ENCODE results near the gene LGALS9. TPM values are rescaled to one million over a fixed set of nuclear protein-coding genes. Genes with fewer than 3 reads are reported as not detected.
"Not testable (repeated sequence)": the region's sequence is repeated elsewhere in the genome, so short reads cannot be mapped to it uniquely, and the experiment has no call there.

Gene LGALS9
- total RNA-seq, 1 donor from 2014 or later: 80.7 TPM

GRCh38 chr17:27629260-27629659 is 1.7 kb upstream of the LGALS9 start:
- not testable (repeated sequence) for DNase-seq (ENCODE audit: low spot score)

- no peak for DNase-seq (ENCODE audit: low spot score)
Observed at GRCh38 chr17:27631411-27631760, 398 bp downstream of the LGALS9 start.

- DNase-seq (ENCODE audit: low spot score): no peak
Observed at GRCh38 chr17:27631897-27632725, 1.1 kb downstream of the LGALS9 start.

DNA sequence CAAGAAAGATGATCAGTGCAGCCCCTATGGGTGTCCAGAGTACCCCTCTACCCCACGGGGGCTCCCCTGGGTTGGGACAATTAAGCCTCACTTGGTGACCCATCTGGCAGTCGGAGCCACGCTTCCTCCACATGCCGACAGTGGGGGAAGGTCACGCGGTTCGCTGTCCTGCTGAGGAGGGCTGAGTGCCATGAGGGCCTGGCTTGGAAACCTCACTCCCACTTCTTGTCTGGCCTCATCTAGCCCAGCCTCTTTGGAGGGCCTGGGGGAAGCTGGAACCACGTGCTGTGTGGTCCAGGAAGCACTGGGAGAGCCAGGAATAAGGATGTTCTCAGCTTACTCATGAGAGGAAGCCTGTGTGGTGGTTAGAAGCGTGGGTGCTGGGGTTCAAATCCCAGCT is 1.8 kb downstream of the LGALS9 start:
- DNase-seq (ENCODE audit: low spot score): peak; percentile 77

DNA sequence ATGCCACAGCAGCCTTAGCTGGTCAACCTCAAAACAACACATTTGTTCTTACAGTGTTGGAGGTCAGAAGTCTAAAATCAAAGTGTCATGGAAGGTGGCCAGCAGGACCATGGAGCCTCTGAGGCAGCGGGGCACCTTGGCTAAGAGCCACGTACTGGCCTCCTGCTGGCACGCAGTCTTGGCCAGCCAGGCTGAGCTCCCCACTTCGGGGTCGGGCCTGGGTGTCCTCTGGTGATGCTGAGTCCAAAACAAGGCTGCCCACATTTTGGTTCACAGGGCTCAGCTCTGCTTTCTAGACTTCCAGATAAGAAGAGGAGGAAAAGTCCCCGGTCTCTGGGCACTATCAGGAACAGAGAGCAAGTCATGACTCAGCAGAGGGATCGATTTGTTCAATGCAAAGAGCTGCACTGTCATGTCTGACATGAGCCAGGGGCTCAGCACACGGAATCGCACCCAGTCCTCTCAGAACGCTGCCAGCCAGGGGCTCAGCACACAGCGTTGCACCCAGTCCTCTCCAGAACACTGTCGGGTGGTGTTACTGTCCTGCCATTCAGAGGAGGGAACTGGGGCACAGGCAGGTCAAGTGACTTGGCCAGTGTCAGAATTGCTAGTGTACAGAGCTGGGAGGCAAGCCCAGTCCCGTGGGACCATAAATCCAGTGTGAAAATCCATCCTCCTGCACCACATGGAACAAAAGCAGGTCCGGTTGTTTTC is 2.5 kb downstream of the LGALS9 start:
- DNase-seq (ENCODE audit: low spot score): no peak

- DNase-seq (ENCODE audit: low spot score): no peak
Observed at GRCh38 chr17:27634026-27634335, 3.0 kb downstream of the LGALS9 start.

DNA sequence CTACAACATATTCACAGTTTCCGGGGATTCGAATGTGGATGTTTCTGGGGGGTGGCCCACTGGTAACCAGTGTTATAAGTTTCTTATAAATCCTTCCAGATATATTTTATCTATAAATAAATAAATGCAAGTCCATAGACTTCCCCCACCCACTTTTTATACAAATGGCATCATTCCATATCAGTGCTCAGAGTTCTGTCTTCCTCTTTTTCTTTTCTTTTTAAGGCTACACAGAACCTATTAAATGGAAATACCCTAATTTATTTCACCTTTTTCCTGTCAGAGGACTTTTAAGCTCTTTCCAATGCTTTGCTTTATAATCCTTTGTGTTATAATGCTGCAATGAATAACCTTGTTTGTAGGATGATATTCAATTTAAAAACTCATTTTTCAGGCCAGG is 3.8 kb downstream of the LGALS9 start:
- DNase-seq (ENCODE audit: low spot score): no peak

GRCh38 chr17:27635275-27635823 is 4.4 kb downstream of the LGALS9 start:
- DNase-seq (ENCODE audit: low spot score): no peak

DNA sequence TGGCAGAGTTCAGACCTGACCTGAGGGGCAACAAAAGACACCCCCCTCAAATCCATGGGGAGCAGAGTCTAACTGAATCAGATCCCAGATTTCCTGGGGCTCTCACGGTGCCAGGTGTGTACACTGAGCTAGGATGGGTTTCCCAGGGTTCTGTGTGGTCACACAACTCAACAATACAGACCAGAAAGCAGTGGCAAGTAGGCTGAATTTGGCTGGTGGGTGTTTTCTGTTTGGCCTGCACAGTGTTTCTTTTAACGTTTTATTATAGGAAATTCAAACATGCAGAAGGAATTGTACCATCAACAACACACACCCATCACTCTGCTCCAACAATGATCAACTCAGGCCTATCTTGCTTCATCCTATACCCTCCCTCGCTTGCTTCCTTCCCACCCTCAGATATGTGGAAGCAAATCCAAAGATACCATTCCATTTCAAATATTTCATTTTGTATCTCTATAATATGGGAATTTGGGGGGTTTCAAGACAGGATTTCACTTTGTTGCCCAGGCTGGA is 5.1 kb downstream of the LGALS9 start:
- DNase-seq (ENCODE audit: low spot score): not testable (repeated sequence)

- not testable (repeated sequence) for DNase-seq (ENCODE audit: low spot score)
Observed at GRCh38 chr17:27637818-27638217, 6.8 kb downstream of the LGALS9 start.

DNA sequence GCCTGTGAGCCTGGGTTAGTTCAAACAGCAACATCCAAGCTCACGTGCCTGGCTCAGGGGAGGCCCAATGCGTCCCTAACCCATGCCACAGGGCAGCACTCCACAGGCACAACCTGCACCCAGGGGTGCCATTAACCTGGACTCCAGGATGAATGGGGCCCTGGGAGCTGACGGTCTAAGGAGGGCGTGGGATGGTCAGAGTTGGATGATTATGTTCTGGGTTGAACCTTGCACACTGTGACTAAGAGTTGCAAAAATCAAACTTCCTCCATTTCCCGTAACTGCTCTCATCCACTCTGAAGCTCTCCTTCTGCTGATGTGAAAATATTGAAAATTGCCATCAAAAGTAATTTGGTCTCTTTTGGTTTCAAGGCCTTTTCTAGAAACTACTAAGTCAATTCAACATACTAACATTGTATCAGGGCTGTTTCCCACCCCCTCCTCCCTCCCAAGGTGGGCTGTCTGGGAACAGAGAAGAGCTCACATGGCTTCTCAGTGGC is 7.5 kb downstream of the LGALS9 start:
- not testable (repeated sequence) for DNase-seq (ENCODE audit: low spot score)

DNA sequence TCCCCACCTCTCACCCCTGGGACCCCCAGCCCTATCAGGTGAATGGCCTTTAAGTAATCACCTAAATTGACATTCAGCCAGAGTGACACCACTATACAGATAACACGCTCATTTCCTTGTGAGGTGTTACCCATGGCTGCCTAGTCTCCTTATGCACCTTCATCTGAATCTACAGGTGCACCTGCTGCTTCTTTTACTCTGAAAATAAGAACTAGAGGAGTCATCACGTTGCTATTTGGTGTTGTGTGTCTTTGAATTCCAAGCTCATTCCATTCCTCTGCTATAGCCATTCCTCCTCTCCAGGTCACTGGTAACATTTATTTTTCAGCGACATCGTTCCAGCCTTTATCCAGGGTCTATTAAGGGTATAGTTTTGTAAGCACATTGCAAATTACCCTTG is 9.8 kb downstream of the LGALS9 start:
- DNase-seq (ENCODE audit: low spot score): no peak

DNA sequence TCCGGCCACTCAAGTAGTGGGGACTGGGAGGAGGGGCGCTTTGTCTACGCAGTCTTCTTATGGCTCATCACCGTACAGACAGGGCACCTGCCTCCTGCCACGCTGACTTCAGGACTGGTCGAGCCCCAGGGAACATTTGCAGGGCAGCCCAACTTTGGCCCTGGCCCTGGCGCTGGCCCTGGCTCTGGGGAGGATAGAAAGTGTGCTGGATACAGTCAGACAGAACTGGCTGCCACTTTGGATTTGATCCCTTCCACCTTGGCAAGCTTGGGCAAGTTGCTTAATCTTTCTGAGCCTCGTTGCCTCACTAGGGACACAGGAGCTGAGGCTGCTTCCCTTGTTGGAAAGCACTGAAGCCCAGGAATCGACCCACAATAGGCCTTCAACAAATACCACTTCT is 13.6 kb downstream of the LGALS9 start:
- no peak for DNase-seq (ENCODE audit: low spot score)

- DNase-seq (ENCODE audit: low spot score): not testable (repeated sequence)
Observed at GRCh38 chr17:27645621-27646020, 14.6 kb downstream of the LGALS9 start.

GRCh38 chr17:27646232-27646631 is 15.2 kb downstream of the LGALS9 start:
- no peak for DNase-seq (ENCODE audit: low spot score)

- no peak for DNase-seq (ENCODE audit: low spot score)
Observed at GRCh38 chr17:27647765-27648164, 16.8 kb downstream of the LGALS9 start.

DNA sequence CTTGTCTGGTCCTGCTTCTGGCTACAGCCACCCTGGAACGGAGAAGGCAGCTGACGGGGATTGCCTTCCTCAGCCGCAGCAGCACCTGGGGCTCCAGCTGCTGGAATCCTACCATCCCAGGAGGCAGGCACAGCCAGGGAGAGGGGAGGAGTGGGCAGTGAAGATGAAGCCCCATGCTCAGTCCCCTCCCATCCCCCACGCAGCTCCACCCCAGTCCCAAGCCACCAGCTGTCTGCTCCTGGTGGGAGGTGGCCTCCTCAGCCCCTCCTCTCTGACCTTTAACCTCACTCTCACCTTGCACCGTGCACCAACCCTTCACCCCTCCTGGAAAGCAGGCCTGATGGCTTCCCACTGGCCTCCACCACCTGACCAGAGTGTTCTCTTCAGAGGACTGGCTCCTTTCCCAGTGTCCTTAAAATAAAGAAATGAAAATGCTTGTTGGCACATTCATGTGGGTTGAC is 18.2 kb downstream of the LGALS9 start:
- not testable (repeated sequence) for DNase-seq (ENCODE audit: low spot score)

DNA sequence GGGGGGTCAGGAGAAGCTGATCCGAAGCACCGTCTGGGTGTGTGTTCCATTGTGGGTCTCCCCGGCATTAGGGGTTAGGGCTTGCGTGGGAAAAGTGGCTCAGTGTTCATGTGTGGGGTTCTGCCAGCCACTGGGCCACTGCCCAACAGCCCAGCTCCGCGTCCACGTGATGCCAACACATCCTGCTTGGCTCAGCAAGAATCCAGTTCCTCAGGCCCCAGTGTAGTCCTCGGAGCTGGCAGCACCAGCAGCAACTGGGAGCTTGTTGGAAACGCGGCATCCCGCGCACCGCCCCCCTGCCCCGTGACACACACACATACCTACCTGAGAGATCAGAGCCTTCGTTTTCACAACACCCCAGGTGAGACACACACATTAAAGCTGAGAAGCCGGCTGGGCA is 18.9 kb downstream of the LGALS9 start:
- DNase-seq (ENCODE audit: low spot score): no peak

DNA sequence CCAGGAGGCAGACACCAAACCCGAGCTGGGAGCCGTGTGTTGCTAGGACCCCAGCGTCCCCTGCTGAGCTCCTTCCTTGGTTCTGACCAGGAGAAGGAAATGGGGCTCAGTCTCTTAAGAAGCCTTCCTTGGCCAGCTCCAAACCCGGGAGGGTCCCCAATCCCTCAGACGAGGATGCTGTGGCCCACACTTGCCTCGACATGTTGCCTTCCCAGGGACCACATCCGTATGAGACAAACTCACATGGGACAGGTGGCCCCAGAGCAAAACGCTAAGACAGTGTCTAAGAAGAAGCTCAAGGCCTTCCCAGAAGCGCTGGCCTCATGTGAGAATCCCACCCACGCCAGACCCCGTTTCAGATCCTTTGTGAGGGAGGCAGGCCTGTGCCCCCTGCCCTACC is 19.8 kb downstream of the LGALS9 start:
- DNase-seq (ENCODE audit: low spot score): no peak

GRCh38 chr17:27651411-27652345 is 20.7 kb downstream of the LGALS9 start:
- peak; percentile 67 for DNase-seq (ENCODE audit: low spot score)

DNA sequence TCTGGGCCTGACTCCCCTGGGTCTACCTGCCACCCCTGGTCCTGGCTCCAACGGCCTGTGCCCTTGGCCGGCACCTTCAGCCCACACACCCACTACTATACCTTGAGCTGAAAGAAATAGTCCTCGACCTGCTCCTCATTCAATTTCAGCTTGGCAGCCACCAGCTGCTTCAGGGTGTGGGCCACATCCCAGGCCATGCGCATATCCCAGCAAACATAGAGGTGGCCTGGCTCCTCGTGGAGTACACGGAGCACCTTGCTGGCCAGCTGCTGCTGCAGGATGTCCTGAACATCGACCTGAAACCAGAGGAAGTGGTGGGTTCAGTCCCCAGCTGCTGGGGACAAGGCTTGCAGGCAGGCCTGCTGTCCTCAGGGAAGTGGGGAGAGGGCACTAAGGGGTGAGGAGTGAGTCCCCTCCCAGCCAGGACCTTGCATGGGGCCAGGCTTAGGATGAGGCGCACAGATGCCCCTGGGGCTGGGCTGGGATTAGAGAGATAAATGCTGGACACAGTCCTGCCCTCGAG is 22.5 kb downstream of the LGALS9 start:
- not testable (repeated sequence) for DNase-seq (ENCODE audit: low spot score)
